GM12873 (cell line): ENCODE data around the gene DSG3.

Experiments used
- CTCF ChIP-seq: IDR thresholded peaks from 2 replicates; pipeline ENCODE4 v1.5.1; 2012; ENCODE audit warnings: low read depth, mild to moderate bottlenecking, moderate library complexity, low read length, control low read depth; ENCODE audit not compliant: insufficient read depth; ENCODE audit errors: missing control alignments

Gene DSG3

GRCh38 chr18:31447530-31448191 is at the start of gene DSG3:
Gene DSG3 (plus strand): TSS chr18:31447741. CDS start chr18:31447878, 137 bp downstream.
- no peak for TF ChIP-seq CTCF

- TF ChIP-seq CTCF = no peak
Measured at GRCh38 chr18:31398191-31398590, 49.4 kb upstream of the DSG3 start.

GRCh38 chr18:31399306-31400032 is 48.1 kb upstream of the DSG3 start:
- TF ChIP-seq CTCF = no peak

GRCh38 chr18:31401156-31402025 is 46.1 kb upstream of the DSG3 start:
- no peak for TF ChIP-seq CTCF

- TF ChIP-seq CTCF = no peak
Measured at GRCh38 chr18:31402026-31402373, 45.5 kb upstream of the DSG3 start.

- no peak for TF ChIP-seq CTCF
Measured at GRCh38 chr18:31403409-31403808, 44.1 kb upstream of the DSG3 start.

- no peak for TF ChIP-seq CTCF
Measured at GRCh38 chr18:31407649-31408048, 39.9 kb upstream of the DSG3 start.
